H9 (cell line): ENCODE data around the gene GBGT1. TPM values are rescaled to one million over a fixed set of nuclear protein-coding genes. Genes with fewer than 3 reads are reported as not detected.

Source experiments
- DNase-seq: peaks from one replicate; pipeline ENCODE4 v3.0.0-alpha.2; 2017
- H2AFZ ChIP-seq: one replicate; pipeline ENCODE4 v1.6.1; 2013; ENCODE audit warnings: mild to moderate bottlenecking, low read length, control low read depth, moderate library complexity
- H2AK5ac ChIP-seq: 2 replicates; pipeline ENCODE4 v1.6.1; 2013; ENCODE audit warnings: low read length, control low read depth, mixed read lengths; ENCODE audit not compliant: insufficient read length
- H2BK120ac ChIP-seq: one replicate; pipeline ENCODE4 v1.6.1; 2013; ENCODE audit warnings: low read depth, mild to moderate bottlenecking, low read length, control low read depth, inconsistent platforms; ENCODE audit not compliant: poor library complexity, severe bottlenecking
- H2BK12ac ChIP-seq: 2 replicates; pipeline ENCODE4 v1.6.1; 2013; ENCODE audit warnings: low read length, control low read depth, mixed read lengths, low read depth; ENCODE audit not compliant: insufficient read length
- H2BK15ac ChIP-seq: 2 replicates; pipeline ENCODE4 v1.6.1; 2013; ENCODE audit warnings: low read depth, low read length, control low read depth
- H2BK20ac ChIP-seq: one replicate; pipeline ENCODE4 v1.6.1; 2013; ENCODE audit warnings: low read depth, mild to moderate bottlenecking, low read length, control low read depth, inconsistent platforms; ENCODE audit not compliant: poor library complexity, severe bottlenecking
- H2BK5ac ChIP-seq: 2 replicates; pipeline ENCODE4 v1.6.1; 2013; ENCODE audit warnings: low read length, control low read depth, mixed read lengths; ENCODE audit not compliant: insufficient read length
- H3K14ac ChIP-seq: 2 replicates; pipeline ENCODE4 v1.6.1; 2013; ENCODE audit warnings: low read length, control low read depth; ENCODE audit not compliant: insufficient read depth
- H3K18ac ChIP-seq: 2 replicates; pipeline ENCODE4 v1.6.1; 2013; ENCODE audit warnings: low read depth, mild to moderate bottlenecking, mixed read lengths, low read length, control low read depth; ENCODE audit not compliant: insufficient read length
- H3K23ac ChIP-seq: 2 replicates; pipeline ENCODE4 v1.6.1; 2013; ENCODE audit warnings: low read length, control low read depth, mixed read lengths, low read depth; ENCODE audit not compliant: insufficient read length
- H3K23me2 ChIP-seq: 2 replicates; pipeline ENCODE4 v1.6.1; 2013; ENCODE audit warnings: low read depth, mild to moderate bottlenecking, mixed read lengths, low read length, control low read depth; ENCODE audit not compliant: insufficient read length, poor library complexity, severe bottlenecking
- H3K27ac ChIP-seq: 2 replicates; pipeline ENCODE4 v1.5.1; 2013; ENCODE audit warnings: low read length, control low read depth, mixed read lengths, low read depth; ENCODE audit not compliant: insufficient read length
- H3K27me3 ChIP-seq: 2 replicates; pipeline ENCODE4 v1.6.1; 2013; ENCODE audit warnings: low read length, control low read depth, inconsistent platforms; ENCODE audit not compliant: insufficient read depth
- H3K4ac ChIP-seq: 2 replicates; pipeline ENCODE4 v1.6.1; 2013; ENCODE audit warnings: low read depth, mild to moderate bottlenecking, control low read depth, inconsistent platforms, low read length, moderate library complexity
- H3K4me1 ChIP-seq: 2 replicates; pipeline ENCODE4 v1.6.1; 2013; ENCODE audit warnings: low read length, control low read depth, inconsistent platforms; ENCODE audit not compliant: insufficient read depth
- H3K4me2 ChIP-seq: 2 replicates; pipeline ENCODE4 v1.6.1; 2013; ENCODE audit warnings: low read length, control low read depth, mixed read lengths; ENCODE audit not compliant: insufficient read length, insufficient read depth
- H3K56ac ChIP-seq: 2 replicates; pipeline ENCODE4 v1.6.1; 2013; ENCODE audit warnings: low read depth, mild to moderate bottlenecking, mixed read lengths, low read length, control low read depth; ENCODE audit not compliant: insufficient read length
- H3K79me1 ChIP-seq: 2 replicates; pipeline ENCODE4 v1.6.1; 2013; ENCODE audit warnings: low read depth, mild to moderate bottlenecking, moderate library complexity, low read length, control low read depth, inconsistent platforms; ENCODE audit not compliant: insufficient read depth, poor library complexity, severe bottlenecking
- H3K79me2 ChIP-seq: 2 replicates; pipeline ENCODE4 v1.6.1; 2013; ENCODE audit warnings: low read length, control low read depth, inconsistent platforms; ENCODE audit not compliant: insufficient read depth
- H3K9ac ChIP-seq: 2 replicates; pipeline ENCODE4 v1.6.1; 2013; ENCODE audit warnings: low read length, control low read depth, mixed read lengths; ENCODE audit not compliant: insufficient read length; ENCODE audit errors: extremely low read depth
- H3K9me3 ChIP-seq: one replicate; pipeline ENCODE4 v1.6.1; 2013; ENCODE audit warnings: low read depth, low read length, inconsistent platforms; ENCODE audit not compliant: control insufficient read depth
- H3T11ph ChIP-seq: one replicate; pipeline ENCODE4 v1.6.1; 2013; ENCODE audit warnings: mild to moderate bottlenecking, low read length, control low read depth, inconsistent platforms
- H4K20me1 ChIP-seq: one replicate; pipeline ENCODE4 v1.6.1; 2013; ENCODE audit not compliant: control insufficient read depth, insufficient read length, insufficient read depth
- H4K5ac ChIP-seq: 2 replicates; pipeline ENCODE4 v1.6.1; 2013; ENCODE audit warnings: low read depth, mild to moderate bottlenecking, mixed read lengths, low read length, control low read depth; ENCODE audit not compliant: insufficient read length
- H4K8ac ChIP-seq: replicated peaks from 2 replicates; pipeline ENCODE4 v1.6.1; 2013; ENCODE audit warnings: low read length, control low read depth, mixed read lengths, low read depth; ENCODE audit not compliant: insufficient read length
- H4K91ac ChIP-seq: 2 replicates; pipeline ENCODE4 v1.6.1; 2013; ENCODE audit warnings: low read depth, mild to moderate bottlenecking, moderate library complexity, mixed read lengths, low read length, control low read depth; ENCODE audit not compliant: insufficient read length
- H3K27ac Mint-ChIP-seq, 3 experiments: 2 replicates in 2 of 3; 3 replicates in 1 of 3; pipeline ENCODE4 v1.8.0; 2020 to 2021; ENCODE audit warnings: mixed read lengths in 3 of 3, mild to moderate bottlenecking in 1 of 3, moderate library complexity in 1 of 3
- H3K27me3 Mint-ChIP-seq: 2 replicates; pipeline ENCODE4 v1.8.0; 2021; ENCODE audit warnings: low read depth, mild to moderate bottlenecking, moderate library complexity, mixed read lengths
- H3K36me3 Mint-ChIP-seq, 3 experiments: 2 replicates in 2 of 3; 3 replicates in 1 of 3; pipeline ENCODE4 v1.8.0; 2020 to 2021; ENCODE audit warnings: low read depth in 3 of 3, mixed read lengths in 3 of 3; ENCODE audit not compliant: insufficient read depth in 1 of 3
- H3K4me1 Mint-ChIP-seq, 2 experiments: 2 replicates each; pipeline ENCODE4 v1.8.0; 2020; ENCODE audit warnings: mixed read lengths in 2 of 2
- H3K4me3 Mint-ChIP-seq, 2 experiments: 2 replicates in 1 of 2; 3 replicates in 1 of 2; pipeline ENCODE4 v1.8.0; 2020 to 2021; ENCODE audit warnings: mild to moderate bottlenecking in 2 of 2, mixed read lengths in 2 of 2, moderate library complexity in 1 of 2
- H3K9me3 Mint-ChIP-seq, 2 experiments: 2 replicates in 1 of 2; 3 replicates in 1 of 2; pipeline ENCODE4 v1.8.0; 2020; ENCODE audit warnings: mild to moderate bottlenecking in 2 of 2, mixed read lengths in 2 of 2, moderate library complexity in 1 of 2
- WGBS: extraction: QIAGEN DNeasy Blood & Tissue Kit; methylation state at CpG from one replicate; pipeline ENCODE4 v1.1.7; 2013; ENCODE audit warnings: missing lambda C conversion rate, low lambda C conversion rate, mixed read lengths; ENCODE audit not compliant: insufficient read length; ENCODE audit errors: extremely low coverage; 5-methylcytosine and 5-hydroxymethylcytosine counted together
- total RNA-seq: library from RNA; stranded (reverse); gene quantifications from 2 replicates; pipeline ENCODE4 v1.2.1, GENCODE V29; 2021
- TF ChIP-seq, protein P1 (sequence below): fragments of 200-600 bp; sonication (generic); conservative IDR thresholded peaks from 3 replicates; pipeline ENCODE4 v1.8.0; 2021; ENCODE audit warnings: antibody characterized with exemption, mild to moderate bottlenecking

Gene GBGT1
- total RNA-seq, 1 experiment from 2014 or later = 9.3 TPM

- no peak overlapping the region for H3K4me3 Mint-ChIP-seq
- Histone ChIP-seq H3K23me2 (peaks cover 3% of the 10 kb centered on the region), H3K4ac (no peak overlapping the region; the same call in 1 of the 2 replicates), H3K79me2 (no peaks in the 10 kb centered on the region), H3K9ac (no peak overlapping the region), H3K23ac (no peak overlapping the region), H3K4me1 (no peaks in the 10 kb centered on the region), H3K14ac (no peak overlapping the region; the same call in 1 of the 2 replicates), H3K4me2 (no peak overlapping the region), H3K27me3 (no peaks in the 10 kb centered on the region), H3K56ac (no peak overlapping the region), H2BK20ac (no peak overlapping the region), H2AFZ (no peak overlapping the region), H3K79me1 (no peaks in the 10 kb centered on the region), H2AK5ac (no peak overlapping the region), H3T11ph (no peak overlapping the region), H4K91ac (no peak overlapping the region), H2BK5ac (no peak overlapping the region), H2BK12ac (no peak overlapping the region), H3K9me3 (no peaks in the 10 kb centered on the region), H4K20me1 (no peaks in the 10 kb centered on the region), H3K18ac (no peak overlapping the region), H2BK120ac (no peak overlapping the region), H4K5ac (no peak overlapping the region), H4K8ac (no peak overlapping the region), H3K27ac (no peak overlapping the region), H2BK15ac (no peak overlapping the region)
- H3K27me3 Mint-ChIP-seq = peaks cover 3% of the 10 kb centered on the region; the same call in 1 of the 2 replicates
- H3K27ac Mint-ChIP-seq = peak overlapping the region in 2 of 3 experiments; percentile 49 to 72; a peak in 2 of 7 replicates
- TF ChIP-seq, protein P1, sequence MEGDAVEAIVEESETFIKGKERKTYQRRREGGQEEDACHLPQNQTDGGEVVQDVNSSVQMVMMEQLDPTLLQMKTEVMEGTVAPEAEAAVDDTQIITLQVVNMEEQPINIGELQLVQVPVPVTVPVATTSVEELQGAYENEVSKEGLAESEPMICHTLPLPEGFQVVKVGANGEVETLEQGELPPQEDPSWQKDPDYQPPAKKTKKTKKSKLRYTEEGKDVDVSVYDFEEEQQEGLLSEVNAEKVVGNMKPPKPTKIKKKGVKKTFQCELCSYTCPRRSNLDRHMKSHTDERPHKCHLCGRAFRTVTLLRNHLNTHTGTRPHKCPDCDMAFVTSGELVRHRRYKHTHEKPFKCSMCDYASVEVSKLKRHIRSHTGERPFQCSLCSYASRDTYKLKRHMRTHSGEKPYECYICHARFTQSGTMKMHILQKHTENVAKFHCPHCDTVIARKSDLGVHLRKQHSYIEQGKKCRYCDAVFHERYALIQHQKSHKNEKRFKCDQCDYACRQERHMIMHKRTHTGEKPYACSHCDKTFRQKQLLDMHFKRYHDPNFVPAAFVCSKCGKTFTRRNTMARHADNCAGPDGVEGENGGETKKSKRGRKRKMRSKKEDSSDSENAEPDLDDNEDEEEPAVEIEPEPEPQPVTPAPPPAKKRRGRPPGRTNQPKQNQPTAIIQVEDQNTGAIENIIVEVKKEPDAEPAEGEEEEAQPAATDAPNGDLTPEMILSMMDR = no peak
- peaks cover 7 to 20% of the 10 kb centered on the region in 2 experiments; a peak in 3 of 4 replicates for H3K4me1 Mint-ChIP-seq
- no peaks in the 10 kb centered on the region for H3K9me3 Mint-ChIP-seq
- no CpG with 5 or more reads among the region's 8 CpGs for WGBS
- no peaks in the 10 kb centered on the region for H3K36me3 Mint-ChIP-seq
- no peak for DNase-seq
These were observed 28.5 kb downstream of the GBGT1 start for GRCh38 chr9:133135146-133135745.
